ENCODE measurements around the gene ACAD11. TPM values are rescaled to one million over a fixed set of nuclear protein-coding genes. Genes with fewer than 3 reads are reported as not detected.
A peak's percentile ranks its signal among the peaks of the same experiment; 100 is the strongest.
"Not testable (repeated sequence)": the region's sequence is repeated elsewhere in the genome, so short reads cannot be mapped to it uniquely, and the experiment has no call there.

The ACAD11 gene
- total RNA-seq, 1 experiment from 2014 or later = 24.5 TPM

- DNase-seq (ENCODE audit: low read depth) = no peak
These were observed 9.5 kb downstream of the ACAD11 start for GRCh38 chr3:132650153-132650552.

- DNase-seq (ENCODE audit: low read depth) = no peak
These were observed 14.6 kb downstream of the ACAD11 start for GRCh38 chr3:132645058-132645457.

- DNase-seq (ENCODE audit: low read depth) = no peak
These were observed 16.2 kb downstream of the ACAD11 start for GRCh38 chr3:132643366-132643765.

- no peak for DNase-seq (ENCODE audit: low read depth)
These were observed 17.1 kb downstream of the ACAD11 start for GRCh38 chr3:132642539-132642847.

GRCh38 chr3:132641837-132642538 lies 17.6 kb downstream of the ACAD11 start:
- peak; percentile 58 for DNase-seq (ENCODE audit: low read depth)

GRCh38 chr3:132641427-132641826 lies 18.2 kb downstream of the ACAD11 start:
- not testable (repeated sequence) for DNase-seq (ENCODE audit: low read depth)

- DNase-seq (ENCODE audit: low read depth) = no peak
These were observed 20.9 kb downstream of the ACAD11 start for GRCh38 chr3:132638706-132639105.

- peak; percentile 44 for DNase-seq (ENCODE audit: low read depth)
These were observed 22.0 kb downstream of the ACAD11 start for GRCh38 chr3:132637590-132637989.

- no peak for DNase-seq (ENCODE audit: low read depth)
These were observed 24.6 kb downstream of the ACAD11 start for GRCh38 chr3:132635052-132635451.

GRCh38 chr3:132630612-132631011 lies 29.0 kb downstream of the ACAD11 start:
- DNase-seq (ENCODE audit: low read depth) = no peak

GRCh38 chr3:132629928-132630327 lies 29.7 kb downstream of the ACAD11 start:
- DNase-seq (ENCODE audit: low read depth) = peak; percentile 72

GRCh38 chr3:132628157-132628556 lies 31.5 kb downstream of the ACAD11 start:
- no peak for DNase-seq (ENCODE audit: low read depth)

GRCh38 chr3:132626955-132627354 lies 32.7 kb downstream of the ACAD11 start:
- no peak for DNase-seq (ENCODE audit: low read depth)

GRCh38 chr3:132625613-132626012 lies 34.0 kb downstream of the ACAD11 start:
- no peak for DNase-seq (ENCODE audit: low read depth)

GRCh38 chr3:132624790-132625189 lies 34.8 kb downstream of the ACAD11 start:
- DNase-seq (ENCODE audit: low read depth) = no peak

GRCh38 chr3:132623646-132624045 lies 36.0 kb downstream of the ACAD11 start:
- DNase-seq (ENCODE audit: low read depth) = no peak

- DNase-seq (ENCODE audit: low read depth) = no peak
These were observed 36.8 kb downstream of the ACAD11 start for GRCh38 chr3:132622761-132623160.

- DNase-seq (ENCODE audit: low read depth) = no peak
These were observed 37.5 kb downstream of the ACAD11 start for GRCh38 chr3:132622148-132622547.

- DNase-seq (ENCODE audit: low read depth) = no peak
These were observed 42.8 kb downstream of the ACAD11 start for GRCh38 chr3:132616780-132617179.

GRCh38 chr3:132615881-132616280 lies 43.7 kb downstream of the ACAD11 start:
- DNase-seq (ENCODE audit: low read depth) = peak; percentile 45

GRCh38 chr3:132615301-132615700 lies 44.3 kb downstream of the ACAD11 start:
- DNase-seq (ENCODE audit: low read depth) = not testable (repeated sequence)

GRCh38 chr3:132606620-132607019 lies 53.0 kb downstream of the ACAD11 start:
- DNase-seq (ENCODE audit: low read depth) = not testable (repeated sequence)

GRCh38 chr3:132606085-132606484 lies 53.5 kb downstream of the ACAD11 start:
- DNase-seq (ENCODE audit: low read depth) = no peak

- no peak for DNase-seq (ENCODE audit: low read depth)
These were observed 54.2 kb downstream of the ACAD11 start for GRCh38 chr3:132605374-132605792.
